HG03575 (cell line): ENCODE data around the gene SPOCK2.
A peak's percentile ranks its signal among the peaks of the same experiment; 100 is the strongest.
"Not testable (repeated sequence)": the region's sequence is repeated elsewhere in the genome, so short reads cannot be mapped to it uniquely, and the experiment has no call there.

Experiments
- ATAC-seq: cut with Tn5 transposase; IDR thresholded peaks from one replicate; pipeline ENCODE4 v1.9.1; 2021; ENCODE audit not compliant: unreplicated experiment, insufficient number of reproducible peaks, low FRiP score; ENCODE audit errors: extremely low read depth

Gene SPOCK2, protein sequence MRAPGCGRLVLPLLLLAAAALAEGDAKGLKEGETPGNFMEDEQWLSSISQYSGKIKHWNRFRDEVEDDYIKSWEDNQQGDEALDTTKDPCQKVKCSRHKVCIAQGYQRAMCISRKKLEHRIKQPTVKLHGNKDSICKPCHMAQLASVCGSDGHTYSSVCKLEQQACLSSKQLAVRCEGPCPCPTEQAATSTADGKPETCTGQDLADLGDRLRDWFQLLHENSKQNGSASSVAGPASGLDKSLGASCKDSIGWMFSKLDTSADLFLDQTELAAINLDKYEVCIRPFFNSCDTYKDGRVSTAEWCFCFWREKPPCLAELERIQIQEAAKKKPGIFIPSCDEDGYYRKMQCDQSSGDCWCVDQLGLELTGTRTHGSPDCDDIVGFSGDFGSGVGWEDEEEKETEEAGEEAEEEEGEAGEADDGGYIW

DNA sequence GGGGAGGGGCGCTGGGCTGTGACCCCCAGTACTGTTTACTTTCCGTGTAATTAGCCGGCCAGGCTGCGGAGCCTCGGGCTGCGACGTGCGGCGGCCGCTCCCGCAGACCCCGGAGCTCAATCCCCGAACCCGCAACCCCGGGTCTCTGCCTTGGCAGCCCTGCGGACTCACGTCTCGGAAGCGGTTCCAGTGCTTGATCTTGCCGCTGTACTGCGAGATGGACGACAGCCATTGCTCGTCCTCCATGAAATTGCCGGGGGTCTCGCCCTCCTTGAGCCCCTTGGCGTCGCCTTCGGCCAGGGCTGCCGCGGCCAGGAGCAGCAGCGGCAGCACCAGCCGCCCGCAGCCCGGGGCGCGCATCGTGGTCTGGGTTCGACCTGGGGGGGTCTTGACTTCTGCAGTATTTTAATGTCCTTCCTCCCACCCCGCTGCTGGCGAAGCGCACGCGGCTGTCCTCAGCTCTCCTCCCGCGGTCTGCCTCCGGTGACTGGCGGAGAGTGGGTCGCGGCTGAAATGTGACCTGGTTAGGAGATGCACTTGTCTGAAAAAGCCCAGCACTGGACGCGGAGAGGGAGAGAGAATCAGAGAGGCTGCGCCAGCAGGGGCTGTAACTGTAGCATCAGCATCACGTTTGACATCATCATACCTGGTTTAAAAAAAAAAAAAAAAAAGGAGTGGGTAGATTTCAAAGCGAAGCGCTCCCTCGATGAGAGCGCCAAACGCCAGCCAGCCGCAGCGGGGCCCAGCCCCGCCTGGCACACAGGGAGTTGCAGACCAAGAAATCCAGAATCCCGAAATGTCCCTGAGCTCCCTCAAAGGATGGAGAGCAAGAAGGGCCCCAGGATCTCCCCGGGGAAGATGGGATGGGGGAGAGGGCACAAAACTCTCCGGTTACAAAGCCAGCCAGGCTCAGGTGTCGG lies at the start of gene SPOCK2:
TSS of gene SPOCK2 (minus strand) at position 583 of the 920 bp plus-strand sequence. CDS start at position 360, 223 bp downstream.
- no peak for ATAC-seq

- ATAC-seq: no peak
Measured at GRCh38 chr10:72137583-72137982, 49.2 kb upstream of the SPOCK2 start.

GRCh38 chr10:72136225-72136624 lies 47.9 kb upstream of the SPOCK2 start:
- not testable (repeated sequence) for ATAC-seq

DNA sequence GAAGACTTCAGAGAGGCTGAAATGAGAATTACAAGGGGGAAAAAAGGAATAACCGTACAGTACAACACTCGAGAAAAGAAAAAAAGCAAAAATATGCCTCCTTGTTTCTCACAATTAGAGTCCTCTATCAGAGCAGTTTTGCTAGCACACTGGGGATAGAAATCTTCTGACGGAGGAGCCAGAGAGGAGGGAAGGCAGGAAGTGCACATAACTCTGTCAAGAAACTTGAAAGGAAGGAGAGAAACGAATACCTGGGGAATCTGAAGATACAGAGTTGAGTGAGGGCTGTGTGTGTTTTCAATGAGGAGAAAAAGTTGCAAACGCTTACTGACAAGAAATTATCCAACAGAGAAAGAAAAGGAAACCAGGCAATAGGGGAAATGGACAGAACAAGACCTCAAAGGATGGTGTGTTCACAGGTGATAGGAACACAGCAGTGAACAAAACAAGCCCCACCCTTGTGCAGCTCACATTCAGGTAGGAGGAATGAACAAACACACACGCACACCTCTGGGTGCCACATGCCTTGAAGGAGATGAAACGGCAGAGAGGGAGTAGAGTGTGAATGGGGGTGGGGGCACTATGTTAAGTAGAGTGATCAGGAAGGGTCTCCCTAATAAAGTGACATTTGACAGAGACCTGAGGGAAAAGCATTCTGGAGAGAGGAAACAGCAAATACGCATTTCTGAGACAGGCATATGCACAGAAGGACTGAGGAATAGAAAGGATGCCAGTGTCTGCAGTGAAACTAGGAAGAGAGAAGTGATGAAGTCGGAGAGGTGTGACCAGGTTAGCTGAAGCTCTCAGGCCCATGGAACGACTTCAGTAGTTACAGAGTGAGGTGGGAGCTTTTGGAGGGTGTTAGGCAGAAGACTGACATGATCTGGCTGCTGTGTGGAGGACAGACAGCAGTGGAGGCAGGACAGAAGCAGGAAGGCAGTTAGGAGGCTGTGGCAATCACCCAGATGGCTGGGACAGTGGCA lies 46.7 kb upstream of the SPOCK2 start:
- no peak for ATAC-seq

GRCh38 chr10:72133517-72133916 lies 45.2 kb upstream of the SPOCK2 start:
- peak; percentile 44 for ATAC-seq

GRCh38 chr10:72132854-72133253 lies 44.5 kb upstream of the SPOCK2 start:
- ATAC-seq: no peak

- no peak for ATAC-seq
Measured at GRCh38 chr10:72127571-72127970, 39.2 kb upstream of the SPOCK2 start.

DNA sequence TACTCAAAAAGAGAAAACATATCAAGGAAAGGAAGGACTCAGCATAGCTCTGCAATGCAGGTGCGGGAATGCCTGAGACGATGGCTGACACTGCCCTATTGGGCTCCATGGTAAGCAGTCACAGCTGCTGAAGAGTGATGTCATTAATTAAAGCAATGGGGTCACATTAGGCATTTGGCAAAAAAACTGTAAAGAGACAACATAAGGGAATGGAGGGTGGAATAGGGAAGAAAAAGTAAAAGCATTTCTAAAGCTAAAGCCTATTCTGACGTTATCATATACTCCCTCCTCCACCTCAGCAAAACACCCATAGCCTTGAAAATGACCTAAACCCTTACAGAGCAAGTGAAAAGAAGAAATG lies 38.5 kb upstream of the SPOCK2 start:
- ATAC-seq: no peak

- ATAC-seq: no peak
Measured at GRCh38 chr10:72126184-72126871, 38.0 kb upstream of the SPOCK2 start.

- no peak for ATAC-seq
Measured at GRCh38 chr10:72124989-72125388, 36.6 kb upstream of the SPOCK2 start.

DNA sequence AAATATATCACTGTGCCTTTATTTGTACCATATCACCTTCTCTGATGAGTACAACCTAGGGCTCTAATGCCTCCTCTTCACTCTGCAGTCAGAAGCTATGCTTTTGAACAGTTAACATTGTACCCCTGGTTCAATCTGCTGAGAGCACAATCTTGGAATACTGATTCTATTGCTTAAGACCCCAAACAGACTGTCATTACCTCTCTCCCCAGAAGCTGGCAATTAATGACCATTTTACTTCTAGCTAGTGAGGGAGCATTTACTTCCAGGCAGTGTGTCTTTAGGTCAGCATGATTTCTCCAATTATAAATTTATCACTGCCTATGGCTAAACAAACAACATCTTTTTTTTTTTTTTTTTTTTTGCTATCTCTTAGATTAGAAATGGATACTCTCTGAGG lies 36.0 kb upstream of the SPOCK2 start:
- no peak for ATAC-seq

DNA sequence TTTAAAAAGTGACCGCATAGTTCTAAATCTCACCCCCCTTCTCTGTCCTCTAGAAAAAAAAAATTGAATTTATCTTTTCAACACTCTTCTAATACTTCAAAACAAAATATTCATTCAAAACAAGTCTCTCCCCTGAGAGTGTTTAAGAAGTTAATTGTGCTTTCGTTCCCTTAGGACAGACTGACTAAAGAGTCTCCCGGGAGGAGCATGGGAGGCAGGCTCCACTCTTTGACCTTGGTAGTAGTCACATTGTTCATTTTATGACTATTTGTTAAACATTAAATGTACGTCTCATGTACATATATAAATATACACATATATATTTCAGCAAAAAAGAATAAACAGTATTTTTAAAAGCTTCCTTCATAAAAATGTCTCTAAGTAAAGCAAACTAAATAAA lies 35.3 kb upstream of the SPOCK2 start:
- no peak for ATAC-seq

DNA sequence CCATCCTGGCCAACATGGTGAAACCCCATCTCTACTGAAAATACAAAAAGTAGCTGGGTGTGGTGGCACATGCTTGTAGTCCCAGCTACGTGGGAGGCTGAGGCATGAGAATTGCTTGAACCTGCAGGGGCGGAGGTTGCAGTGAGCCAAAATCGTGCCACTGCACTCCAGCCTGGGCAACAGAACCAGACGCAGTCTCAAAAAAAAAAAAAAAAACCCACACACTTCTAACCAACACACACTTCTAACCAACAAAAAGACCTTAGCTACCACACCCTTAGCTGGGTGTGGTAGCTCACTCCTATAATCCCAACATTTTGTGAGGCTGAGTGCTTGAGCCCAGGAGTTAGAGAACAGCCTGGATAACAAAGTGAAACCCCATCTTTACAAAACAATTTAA lies 33.9 kb upstream of the SPOCK2 start:
- ATAC-seq: no peak

- ATAC-seq: no peak
Measured at GRCh38 chr10:72121389-72121788, 33.0 kb upstream of the SPOCK2 start.

GRCh38 chr10:72116372-72116771 lies 28.0 kb upstream of the SPOCK2 start:
- no peak for ATAC-seq

DNA sequence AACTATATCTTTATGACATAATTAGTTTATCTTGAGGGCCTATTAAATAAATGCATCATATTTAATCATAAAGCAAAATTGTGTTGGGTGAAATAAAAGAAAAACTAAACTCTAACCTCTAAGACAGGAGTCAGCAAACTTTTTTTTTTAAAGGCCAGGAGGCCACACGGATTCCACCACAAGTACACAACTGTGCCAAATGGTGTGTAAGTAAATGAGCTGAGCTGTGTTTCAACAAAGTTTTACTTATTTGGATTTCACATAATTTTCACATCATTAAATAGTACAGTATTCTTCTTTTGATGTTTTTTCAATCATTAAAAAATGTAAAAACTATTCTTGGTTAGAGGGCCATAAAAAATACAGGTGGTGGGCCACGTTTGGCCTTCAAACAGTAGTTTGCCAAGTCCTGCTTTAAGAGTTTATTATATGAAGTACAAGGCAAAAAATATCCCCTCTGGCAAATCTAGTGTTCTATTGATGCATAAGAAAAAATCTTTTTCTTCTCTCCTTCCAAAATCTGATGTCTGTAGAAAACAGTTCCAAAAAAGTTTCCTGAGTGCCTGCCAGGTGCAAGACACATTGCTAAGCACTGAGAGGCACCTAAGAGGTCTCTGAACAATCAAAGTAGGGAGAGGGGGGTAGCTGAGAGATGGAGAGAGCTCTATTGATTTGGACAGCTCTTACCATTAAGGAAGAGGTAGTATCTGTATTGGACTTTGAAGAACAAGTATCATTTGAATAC lies 26.5 kb upstream of the SPOCK2 start:
- no peak for ATAC-seq

GRCh38 chr10:72110673-72111401 lies 22.5 kb upstream of the SPOCK2 start:
- no peak for ATAC-seq
